Measurements from ENCODE around the gene TAPBPL. TPM values are rescaled to one million over a fixed set of nuclear protein-coding genes. Genes with fewer than 3 reads are reported as not detected.

The TAPBPL gene
- total and polyA plus RNA-seq, 2 of the 13 experiments (the other 11 are each of a cell fraction or from before 2014, with no cell fraction given), result 10.0 to 14.5 TPM

DNA sequence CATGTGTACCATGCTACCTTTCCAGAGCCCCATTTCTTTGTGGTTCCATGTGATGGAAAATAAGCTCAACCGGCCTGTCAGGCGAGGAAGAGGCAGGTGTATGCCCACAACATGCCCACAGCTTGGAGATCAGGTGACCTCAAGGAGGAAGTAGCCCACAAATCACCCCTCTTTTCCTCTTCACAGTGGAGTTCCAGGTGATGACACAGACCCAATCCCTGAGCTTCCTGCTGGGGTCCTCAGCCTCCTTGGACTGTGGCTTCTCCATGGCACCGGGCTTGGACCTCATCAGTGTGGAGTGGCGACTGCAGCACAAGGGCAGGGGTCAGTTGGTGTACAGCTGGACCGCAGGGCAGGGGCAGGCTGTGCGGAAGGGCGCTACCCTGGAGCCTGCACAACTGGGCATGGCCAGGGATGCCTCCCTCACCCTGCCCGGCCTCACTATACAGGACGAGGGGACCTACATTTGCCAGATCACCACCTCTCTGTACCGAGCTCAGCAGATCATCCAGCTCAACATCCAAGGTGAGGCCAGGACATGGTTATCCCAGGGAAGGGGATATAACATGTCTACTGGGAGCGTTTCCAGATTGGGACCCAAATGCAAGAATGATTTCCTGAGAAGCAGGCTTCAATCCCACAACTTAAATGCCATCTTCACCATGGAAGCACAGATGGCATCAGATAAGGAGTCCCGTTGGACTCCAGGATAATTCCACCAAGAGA is 5.5 kb downstream of the TAPBPL start:
- CTCF ChIA-PET (ENCODE audit: low intra/inter-chr PET ratio, low total read pairs), result no interaction called here

More for the DNA sequence above, 5.5 kb downstream of the TAPBPL start:
- ATAC-seq (no peak), DNase-seq (ENCODE audit: low spot score) (no peak), FAIRE-seq (no peak)
- Histone ChIP-seq H3K27me3 (ENCODE audit: control insufficient read depth in 1 of 2, insufficient read depth in 2 of 2, low read length in 2 of 2) (no peaks in the 10 kb centered on the region; a peak in 1 of 5 replicates), H3K36me3 (replicated peaks in 1 of 2; ENCODE audit: control insufficient read depth in 1 of 2, insufficient read depth in 2 of 2, low read length in 2 of 2) (peaks cover 9 to 41% of the 10 kb centered on the region in 2 experiments), H3K79me2 (ENCODE audit: insufficient read depth, low read length) (peaks cover 4% of the 10 kb centered on the region), H2AFZ (ENCODE audit: low read length) (no peak overlapping the region), H3K4me3 (replicated peaks in 1 of 3; ENCODE audit: insufficient read depth in 1 of 3, low read depth in 2 of 3, low read length in 3 of 3) (no peak overlapping the region), H3K4me1 (ENCODE audit: insufficient read depth, low read length) (peaks cover 11% of the 10 kb centered on the region), H4K20me1 (ENCODE audit: insufficient read depth, low read length) (no peaks in the 10 kb centered on the region), H3K9ac (ENCODE audit: insufficient read depth, low read depth, low read length) (no peak overlapping the region), H3K27ac (ENCODE audit: extremely low read length, insufficient read depth, low read length) (no peak overlapping the region), H3K9me3 (ENCODE audit: low read length) (no peaks in the 10 kb centered on the region), H3K4me2 (ENCODE audit: low read depth, low read length) (no peak overlapping the region)
- no TSS peak for BruUV-seq (replicated peaks)
- POLR2A ChIA-PET, result interaction anchor here (2.3 kb wide), 1 partner anchor 13 kb away, joined by 9 read pairs; the partner anchor contains the start of gene VAMP1
- WGBS (ENCODE audit: low lambda C conversion rate), result 99% methylated on average over 8 of the region's 12 CpGs
- intact Hi-C loops (cut with micrococcal nuclease; ENCODE audit: unreplicated experiment) (no loop called here), in situ Hi-C loops (cut with HindIII; ENCODE audit: extremely low pct_ligation_motif_present, low pct_unique_long_range_greater_than_20kb) (loop anchor here (25.0 kb wide), 1 partner anchor 395 kb away; no protein-coding TSS in a partner anchor)
- TF ChIP-seq PHF21A (CRISPR knock-in tag; IDR thresholded peaks at IDR 0.05) (no peak), ZBTB10 (CRISPR knock-in tag; IDR thresholded peaks at IDR 0.05; ENCODE audit: borderline replicate concordance) (no peak), ZNF83 (CRISPR knock-in tag; IDR thresholded peaks at IDR 0.05; ENCODE audit: borderline replicate concordance) (no peak), AGO2 (optimal IDR thresholded peaks at IDR 0.05; ENCODE audit: low read depth, low read length) (peak; percentile 34), ZBTB43 (CRISPR knock-in tag; conservative IDR thresholded peaks at IDR 0.05) (no peak), SP4 (CRISPR knock-in tag; IDR thresholded peaks at IDR 0.05) (no peak), ONECUT2 (CRISPR knock-in tag; IDR thresholded peaks at IDR 0.05) (no peak), CERS6 (CRISPR knock-in tag; IDR thresholded peaks at IDR 0.05) (no peak)

Data from HepG2 (cell line).